GM12878 (cell line): ENCODE measurements around the gene ARPC1B. TPM values are rescaled to one million over a fixed set of nuclear protein-coding genes. Genes with fewer than 3 reads are reported as not detected.

Experiments used
- BACH1 ChIP-seq: fragments of 450-650 bp; IDR thresholded peaks from 2 replicates; pipeline ENCODE4 v1.6.1; 2017; ENCODE audit warnings: mild to moderate bottlenecking, borderline replicate concordance
- BRCA1 ChIP-seq: IDR thresholded peaks from 2 replicates; pipeline ENCODE4 v1.6.1; 2011; ENCODE audit warnings: low read depth, low read length, improper control_type of control experiment
- CEBPB ChIP-seq, 2 experiments: fragments of 150-350 bp in 1 of 2; IDR thresholded peaks; 2 replicates each; pipeline ENCODE4 v1.6.1; 2012 to 2014; ENCODE audit warnings: low read depth in 2 of 2, low read length in 2 of 2, borderline replicate concordance in 1 of 2, inconsistent platforms in 1 of 2
- CHD1 ChIP-seq: IDR thresholded peaks from 2 replicates; pipeline ENCODE4 v1.6.1; 2012; ENCODE audit warnings: low read depth, low read length, improper control_type of control experiment
- CHD4 ChIP-seq: fragments of 200-600 bp; sonication (generic); IDR thresholded peaks from 2 replicates; pipeline ENCODE4 v1.6.1; 2016; ENCODE audit warnings: mild to moderate bottlenecking
- HDAC2 ChIP-seq: fragments of 200-600 bp; sonication (generic); IDR thresholded peaks from 2 replicates; pipeline ENCODE4 v1.6.1; 2017
- HDAC6 ChIP-seq: fragments of 200-600 bp; sonication (generic); IDR thresholded peaks from one replicate; pipeline ENCODE4 v1.8.0; 2017; ENCODE audit warnings: antibody characterized with exemption; ENCODE audit not compliant: unreplicated experiment
- HDGF ChIP-seq: fragments of 450-650 bp; IDR thresholded peaks from 2 replicates; pipeline ENCODE4 v1.6.1; 2016; ENCODE audit warnings: antibody characterized with exemption
- IKZF1 ChIP-seq: fragments of 450-650 bp; conservative IDR thresholded peaks from 2 replicates; pipeline ENCODE4 v1.6.1; 2017; ENCODE audit warnings: antibody characterized with exemption, mild to moderate bottlenecking
- IRF4 ChIP-seq: IDR thresholded peaks from 2 replicates; pipeline ENCODE4 v1.6.1; 2011; ENCODE audit warnings: low read depth, low read length
- MTA2 ChIP-seq: fragments of 450-650 bp; IDR thresholded peaks from 2 replicates; pipeline ENCODE4 v1.6.1; 2016; ENCODE audit warnings: low read depth, mild to moderate bottlenecking, moderate library complexity
- MXI1 ChIP-seq: fragments of 150-350 bp; IDR thresholded peaks from 2 replicates; pipeline ENCODE4 v1.6.1; 2011; ENCODE audit warnings: low read depth, mild to moderate bottlenecking, inconsistent platforms, low read length, improper control_type of control experiment
- NR2C2 ChIP-seq: IDR thresholded peaks from 2 replicates; pipeline ENCODE4 v1.6.1; 2011; ENCODE audit warnings: borderline replicate concordance, low read depth; ENCODE audit not compliant: control insufficient read depth, insufficient read length
- PAX8 ChIP-seq: fragments of 450-650 bp; IDR thresholded peaks from 2 replicates; pipeline ENCODE4 v1.6.1; 2017; ENCODE audit warnings: mild to moderate bottlenecking, moderate library complexity
- PML ChIP-seq: IDR thresholded peaks from 2 replicates; pipeline ENCODE4 v1.6.1; 2012; ENCODE audit warnings: low read length, inconsistent platforms
- SMAD5 ChIP-seq: IDR thresholded peaks from 2 replicates; pipeline ENCODE4 v1.6.1; 2016; ENCODE audit warnings: antibody characterized with exemption, low read depth
- SMC3 ChIP-seq: IDR thresholded peaks from 2 replicates; pipeline ENCODE4 v1.6.1; 2011; ENCODE audit warnings: low read length, improper control_type of control experiment, borderline replicate concordance
- ZZZ3 ChIP-seq: IDR thresholded peaks from 2 replicates; pipeline ENCODE4 v1.6.1; 2011; ENCODE audit warnings: low read depth; ENCODE audit not compliant: control insufficient read depth, insufficient read length
- polyA plus RNA-seq, 11 experiments: library from polyadenylated mRNA; depleted of rRNA in 4 of 11; unstranded in 6 of 11; stranded (reverse) in 5 of 11; fragments of >200 nt; fragmentation: Nextera tagmentation in 4 of 11; fragmentation: Illumina TruSeq in 1 of 11; extraction: Ambion mirVana in 4 of 11; extraction: Trizol in 1 of 11; gene quantifications; 1 replicate in 1 of 11; 2 replicates in 10 of 11; pipeline versions ENCODE4 v1.2.1 to v1.2.3, GENCODE V29; 2011 to 2016; ENCODE audit warnings: inconsistent platforms in 2 of 11, missing spikeins in 2 of 11, low read depth in 1 of 11
- total RNA-seq, 4 experiments: library from RNA; depleted of rRNA in 3 of 4; stranded (reverse); fragments of >200 nt in 3 of 4; fragmentation: Illumina TruSeq in 1 of 4; extraction: Trizol in 1 of 4; gene quantifications; 2 replicates each; pipeline versions ENCODE4 v1.2.1 to v1.2.3, GENCODE V29; 2013 to 2021
- TF ChIP-seq, protein P1 (sequence below): fragments of 450-650 bp; IDR thresholded peaks from 2 replicates; pipeline ENCODE4 v1.6.1; 2016; ENCODE audit warnings: mild to moderate bottlenecking
- TF ChIP-seq, protein P2 (sequence below): fragments of 450-650 bp; conservative IDR thresholded peaks from 2 replicates; pipeline ENCODE4 v1.6.1; 2017; ENCODE audit warnings: mild to moderate bottlenecking, moderate library complexity
- TF ChIP-seq, protein P3 (sequence below): fragments of 450-650 bp; IDR thresholded peaks from 2 replicates; pipeline ENCODE4 v1.6.1; 2017; ENCODE audit warnings: low read depth, mild to moderate bottlenecking, moderate library complexity
- TF ChIP-seq, protein P4 (sequence below): fragments of 450-650 bp; IDR thresholded peaks from 2 replicates; pipeline ENCODE4 v1.6.1; 2017; ENCODE audit warnings: mild to moderate bottlenecking, moderate library complexity

Gene ARPC1B
- total and polyA plus RNA-seq, 10 of the 15 experiments (the other 5 are each of a cell fraction or from before 2014, with no cell fraction given), result 14.1 to 762 (median 387) TPM

DNA sequence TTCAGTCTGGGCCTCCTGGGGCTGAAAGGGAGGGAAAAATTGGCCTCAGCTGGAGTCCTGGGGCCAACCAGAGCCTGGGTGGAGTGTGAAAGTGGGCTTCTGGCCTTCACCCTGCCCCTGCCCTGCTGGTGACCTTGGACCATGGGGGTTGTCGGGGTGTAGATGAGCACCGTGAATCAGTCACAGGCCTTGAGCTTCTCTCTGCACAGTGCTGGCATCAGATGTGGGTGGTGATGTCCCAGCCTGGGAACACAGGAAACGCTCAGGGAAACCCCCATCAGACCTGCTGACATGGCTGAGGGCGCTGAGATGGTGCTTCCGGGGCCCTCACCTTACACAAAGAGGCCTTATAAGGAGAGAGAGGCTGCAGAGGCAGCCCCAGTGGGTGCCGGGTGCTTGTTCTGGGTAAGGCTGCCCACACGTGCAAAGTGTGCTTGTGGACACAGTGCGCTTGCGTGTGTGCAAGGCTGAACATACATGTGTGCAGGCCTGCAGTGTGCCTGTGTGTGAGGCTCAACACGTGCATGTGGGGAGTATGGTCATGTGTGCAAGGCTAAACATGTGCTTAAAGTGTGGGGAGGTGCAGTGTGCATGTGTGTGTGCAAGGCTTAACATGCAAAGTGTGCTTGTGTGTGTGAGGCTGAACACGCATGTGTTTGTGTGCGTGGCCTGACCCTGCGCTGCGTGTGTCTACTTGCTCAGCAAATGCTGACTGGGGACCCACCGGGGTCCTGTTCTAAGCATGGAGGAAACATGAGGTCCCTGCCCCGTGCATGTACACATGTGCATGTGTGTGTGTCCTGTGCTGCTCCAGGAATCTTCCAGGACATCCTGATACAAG lies 6.5 kb downstream of the ARPC1B start (continued):
- TF ChIP-seq SMC3 (no peak), HDGF (peak; percentile 91; the same call in 1 of the 2 replicates), HDAC2 (no peak), CEBPB (IDR thresholded peaks at IDR 0.05; ENCODE audit: borderline replicate concordance in 1 of 2, low read depth in 2 of 2, low read length in 2 of 2) (no peak), PAX8 (no peak), SMAD5 (peak; percentile 64; the same call in 1 of the 2 replicates), IKZF1 (no peak; the same call in 1 of the 2 replicates), HDAC6 (peak; percentile 43), MXI1 (peak; percentile 91), CHD1 (no peak), IRF4 (0 out of 2 replicates have a peak, but pooled peaks have one; percentile 14), MTA2 (no peak), CHD4 (no peak), BRCA1 (no peak), BACH1 (no peak; the same call in 1 of the 2 replicates), PML (no peak), ZZZ3 (no peak), NR2C2 (no peak)
- TF ChIP-seq, protein P1, sequence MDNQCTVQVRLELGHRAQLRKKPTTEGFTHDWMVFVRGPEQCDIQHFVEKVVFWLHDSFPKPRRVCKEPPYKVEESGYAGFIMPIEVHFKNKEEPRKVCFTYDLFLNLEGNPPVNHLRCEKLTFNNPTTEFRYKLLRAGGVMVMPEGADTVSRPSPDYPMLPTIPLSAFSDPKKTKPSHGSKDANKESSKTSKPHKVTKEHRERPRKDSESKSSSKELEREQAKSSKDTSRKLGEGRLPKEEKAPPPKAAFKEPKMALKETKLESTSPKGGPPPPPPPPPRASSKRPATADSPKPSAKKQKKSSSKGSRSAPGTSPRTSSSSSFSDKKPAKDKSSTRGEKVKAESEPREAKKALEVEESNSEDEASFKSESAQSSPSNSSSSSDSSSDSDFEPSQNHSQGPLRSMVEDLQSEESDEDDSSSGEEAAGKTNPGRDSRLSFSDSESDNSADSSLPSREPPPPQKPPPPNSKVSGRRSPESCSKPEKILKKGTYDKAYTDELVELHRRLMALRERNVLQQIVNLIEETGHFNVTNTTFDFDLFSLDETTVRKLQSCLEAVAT, result peak; percentile 89
- TF ChIP-seq, protein P2, sequence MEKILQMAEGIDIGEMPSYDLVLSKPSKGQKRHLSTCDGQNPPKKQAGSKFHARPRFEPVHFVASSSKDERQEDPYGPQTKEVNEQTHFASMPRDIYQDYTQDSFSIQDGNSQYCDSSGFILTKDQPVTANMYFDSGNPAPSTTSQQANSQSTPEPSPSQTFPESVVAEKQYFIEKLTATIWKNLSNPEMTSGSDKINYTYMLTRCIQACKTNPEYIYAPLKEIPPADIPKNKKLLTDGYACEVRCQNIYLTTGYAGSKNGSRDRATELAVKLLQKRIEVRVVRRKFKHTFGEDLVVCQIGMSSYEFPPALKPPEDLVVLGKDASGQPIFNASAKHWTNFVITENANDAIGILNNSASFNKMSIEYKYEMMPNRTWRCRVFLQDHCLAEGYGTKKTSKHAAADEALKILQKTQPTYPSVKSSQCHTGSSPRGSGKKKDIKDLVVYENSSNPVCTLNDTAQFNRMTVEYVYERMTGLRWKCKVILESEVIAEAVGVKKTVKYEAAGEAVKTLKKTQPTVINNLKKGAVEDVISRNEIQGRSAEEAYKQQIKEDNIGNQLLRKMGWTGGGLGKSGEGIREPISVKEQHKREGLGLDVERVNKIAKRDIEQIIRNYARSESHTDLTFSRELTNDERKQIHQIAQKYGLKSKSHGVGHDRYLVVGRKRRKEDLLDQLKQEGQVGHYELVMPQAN, result 0 out of 2 replicates have a peak, but pooled peaks have one; percentile 17
- TF ChIP-seq, protein P3, sequence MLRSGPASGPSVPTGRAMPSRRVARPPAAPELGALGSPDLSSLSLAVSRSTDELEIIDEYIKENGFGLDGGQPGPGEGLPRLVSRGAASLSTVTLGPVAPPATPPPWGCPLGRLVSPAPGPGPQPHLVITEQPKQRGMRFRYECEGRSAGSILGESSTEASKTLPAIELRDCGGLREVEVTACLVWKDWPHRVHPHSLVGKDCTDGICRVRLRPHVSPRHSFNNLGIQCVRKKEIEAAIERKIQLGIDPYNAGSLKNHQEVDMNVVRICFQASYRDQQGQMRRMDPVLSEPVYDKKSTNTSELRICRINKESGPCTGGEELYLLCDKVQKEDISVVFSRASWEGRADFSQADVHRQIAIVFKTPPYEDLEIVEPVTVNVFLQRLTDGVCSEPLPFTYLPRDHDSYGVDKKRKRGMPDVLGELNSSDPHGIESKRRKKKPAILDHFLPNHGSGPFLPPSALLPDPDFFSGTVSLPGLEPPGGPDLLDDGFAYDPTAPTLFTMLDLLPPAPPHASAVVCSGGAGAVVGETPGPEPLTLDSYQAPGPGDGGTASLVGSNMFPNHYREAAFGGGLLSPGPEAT, result peak; percentile 9
- TF ChIP-seq, protein P4, sequence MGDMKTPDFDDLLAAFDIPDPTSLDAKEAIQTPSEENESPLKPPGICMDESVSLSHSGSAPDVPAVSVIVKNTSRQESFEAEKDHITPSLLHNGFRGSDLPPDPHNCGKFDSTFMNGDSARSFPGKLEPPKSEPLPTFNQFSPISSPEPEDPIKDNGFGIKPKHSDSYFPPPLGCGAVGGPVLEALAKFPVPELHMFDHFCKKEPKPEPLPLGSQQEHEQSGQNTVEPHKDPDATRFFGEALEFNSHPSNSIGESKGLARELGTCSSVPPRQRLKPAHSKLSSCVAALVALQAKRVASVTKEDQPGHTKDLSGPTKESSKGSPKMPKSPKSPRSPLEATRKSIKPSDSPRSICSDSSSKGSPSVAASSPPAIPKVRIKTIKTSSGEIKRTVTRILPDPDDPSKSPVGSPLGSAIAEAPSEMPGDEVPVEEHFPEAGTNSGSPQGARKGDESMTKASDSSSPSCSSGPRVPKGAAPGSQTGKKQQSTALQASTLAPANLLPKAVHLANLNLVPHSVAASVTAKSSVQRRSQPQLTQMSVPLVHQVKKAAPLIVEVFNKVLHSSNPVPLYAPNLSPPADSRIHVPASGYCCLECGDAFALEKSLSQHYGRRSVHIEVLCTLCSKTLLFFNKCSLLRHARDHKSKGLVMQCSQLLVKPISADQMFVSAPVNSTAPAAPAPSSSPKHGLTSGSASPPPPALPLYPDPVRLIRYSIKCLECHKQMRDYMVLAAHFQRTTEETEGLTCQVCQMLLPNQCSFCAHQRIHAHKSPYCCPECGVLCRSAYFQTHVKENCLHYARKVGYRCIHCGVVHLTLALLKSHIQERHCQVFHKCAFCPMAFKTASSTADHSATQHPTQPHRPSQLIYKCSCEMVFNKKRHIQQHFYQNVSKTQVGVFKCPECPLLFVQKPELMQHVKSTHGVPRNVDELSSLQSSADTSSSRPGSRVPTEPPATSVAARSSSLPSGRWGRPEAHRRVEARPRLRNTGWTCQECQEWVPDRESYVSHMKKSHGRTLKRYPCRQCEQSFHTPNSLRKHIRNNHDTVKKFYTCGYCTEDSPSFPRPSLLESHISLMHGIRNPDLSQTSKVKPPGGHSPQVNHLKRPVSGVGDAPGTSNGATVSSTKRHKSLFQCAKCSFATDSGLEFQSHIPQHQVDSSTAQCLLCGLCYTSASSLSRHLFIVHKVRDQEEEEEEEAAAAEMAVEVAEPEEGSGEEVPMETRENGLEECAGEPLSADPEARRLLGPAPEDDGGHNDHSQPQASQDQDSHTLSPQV, result no peak
